Measurements from ENCODE around the gene FAM118A.
"Not testable (repeated sequence)": the region's sequence is repeated elsewhere in the genome, so short reads cannot be mapped to it uniquely, and the experiment has no call there.

FAM118A gene

DNA sequence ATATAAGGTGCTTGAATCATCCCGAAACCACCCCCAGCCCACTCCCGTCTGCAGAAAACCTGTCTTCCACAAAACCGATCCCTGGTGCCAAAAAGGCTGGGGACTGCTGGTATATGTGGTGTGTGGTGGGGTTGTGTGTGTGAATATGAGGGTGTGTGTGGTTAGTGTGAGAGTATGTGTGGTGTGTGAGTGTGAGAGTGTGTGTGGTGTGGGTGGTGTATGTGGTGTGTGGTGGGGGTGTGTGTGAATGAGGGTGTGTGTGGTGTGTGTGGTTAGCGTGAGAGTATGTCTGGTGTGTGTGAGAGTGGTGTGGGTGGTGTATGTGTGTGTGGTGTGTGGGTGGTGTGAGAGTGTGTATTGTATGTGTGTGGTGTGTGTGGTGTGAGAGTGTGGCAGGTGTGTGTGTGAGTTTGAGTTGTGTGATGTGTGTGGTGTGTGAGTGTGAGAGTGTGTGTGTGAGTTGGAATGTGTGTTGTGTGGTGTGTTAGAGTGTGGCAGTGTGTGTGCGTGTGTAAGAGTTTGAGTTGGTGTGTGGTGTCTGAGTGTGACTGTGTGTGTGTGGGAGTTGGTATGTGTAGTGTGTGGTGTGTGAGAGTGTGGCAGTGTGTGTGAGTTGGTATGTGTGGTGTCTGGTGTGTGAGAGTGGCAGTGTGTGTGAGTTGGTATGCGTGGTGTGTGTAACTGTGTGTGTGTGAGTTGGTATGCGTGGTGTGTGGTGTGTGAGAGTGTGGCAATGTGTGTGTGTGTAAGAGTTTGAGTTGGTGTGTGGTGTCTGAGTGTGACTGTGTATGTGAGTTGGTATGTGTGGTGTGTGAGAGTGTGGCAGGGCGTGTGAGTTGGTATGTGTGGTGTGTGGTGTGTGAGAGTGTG lies 18.4 kb upstream of the FAM118A start:
- no peaks in the 10 kb centered on the region for H3K4me1 ChIP-seq
- no peak overlapping the region for H3K4me3 ChIP-seq
- H3K9me3 ChIP-seq = no peaks in the 10 kb centered on the region
- no peaks in the 10 kb centered on the region for H3K27me3 ChIP-seq (ENCODE audit: low read depth)
- no peaks in the 10 kb centered on the region for H3K36me3 ChIP-seq (replicated peaks)
- DNase-seq (ENCODE audit: low spot score in 2 of 2) = no peak
- in situ Hi-C loops (cut with MboI; ENCODE audit: low sequenced_read_pairs) = no loop called here

DNA sequence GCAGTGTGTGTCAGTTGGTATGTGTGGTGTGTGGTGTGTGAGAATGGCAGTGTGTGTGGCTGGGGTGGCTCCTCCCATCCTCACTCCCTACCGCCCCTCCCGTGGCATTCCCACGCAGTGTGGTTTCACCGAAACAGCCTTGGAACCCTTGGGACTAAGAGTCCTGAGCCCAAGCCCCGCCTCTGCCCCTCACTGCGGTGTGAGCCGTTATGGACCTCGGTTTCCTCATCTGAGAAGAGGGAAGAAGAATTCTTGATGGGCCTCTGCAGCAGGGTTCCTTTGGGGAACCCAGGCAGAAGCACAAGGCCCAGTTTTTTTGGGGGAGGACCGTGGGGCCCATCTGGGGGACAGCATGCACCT lies 17.8 kb upstream of the FAM118A start:
- Histone ChIP-seq H3K4me1 (no peaks in the 10 kb centered on the region), H3K27me3 (ENCODE audit: low read depth) (no peaks in the 10 kb centered on the region), H3K4me3 (no peak overlapping the region), H3K36me3 (replicated peaks) (no peaks in the 10 kb centered on the region), H3K9me3 (no peaks in the 10 kb centered on the region)
- DNase-seq (ENCODE audit: low spot score in 2 of 2) = no peak
- in situ Hi-C loops (cut with MboI; ENCODE audit: low sequenced_read_pairs) = no loop called here

DNA sequence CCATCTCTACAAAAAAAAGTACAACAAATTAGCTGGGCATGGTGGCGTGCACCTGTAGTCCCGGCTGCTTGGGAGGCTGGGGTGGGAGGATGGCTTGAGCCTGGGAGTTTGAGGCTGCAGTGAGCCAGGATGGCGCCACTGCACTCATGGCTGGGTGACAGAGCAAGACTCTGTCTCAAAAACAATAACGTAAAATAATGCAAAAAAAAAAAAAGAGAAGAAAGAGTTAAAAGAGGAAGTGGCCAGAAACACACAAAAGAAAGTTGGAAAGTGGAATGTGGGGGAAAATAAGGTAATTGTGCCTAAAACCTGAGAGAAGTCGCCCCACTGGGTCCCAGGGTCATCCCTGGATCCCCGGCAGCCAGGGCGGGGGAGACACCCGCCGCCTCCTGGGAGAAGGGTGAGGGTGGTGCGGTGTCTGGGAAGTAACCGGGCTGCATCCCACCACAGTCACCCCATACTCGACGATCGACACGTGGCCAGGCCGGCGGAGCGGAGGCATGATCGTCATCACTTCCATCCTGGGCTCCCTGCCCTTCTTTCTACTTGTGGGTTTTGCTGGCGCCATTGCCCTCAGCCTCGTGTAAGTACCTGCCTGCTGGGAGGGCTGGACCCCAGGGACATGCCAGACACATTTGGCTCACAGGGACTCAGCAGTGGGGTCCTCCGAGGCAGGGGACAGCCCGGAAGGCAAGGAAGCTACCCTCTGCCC lies 16.8 kb upstream of the FAM118A start:
- H3K36me3 ChIP-seq (replicated peaks) = no peaks in the 10 kb centered on the region
- no peaks in the 10 kb centered on the region for H3K9me3 ChIP-seq
- no peak overlapping the region for H3K4me3 ChIP-seq
- no peaks in the 10 kb centered on the region for H3K4me1 ChIP-seq
- H3K27me3 ChIP-seq (ENCODE audit: low read depth) = no peaks in the 10 kb centered on the region
- in situ Hi-C loops (cut with MboI; ENCODE audit: low sequenced_read_pairs) = no loop called here
- no peak for DNase-seq (ENCODE audit: low spot score in 2 of 2)

DNA sequence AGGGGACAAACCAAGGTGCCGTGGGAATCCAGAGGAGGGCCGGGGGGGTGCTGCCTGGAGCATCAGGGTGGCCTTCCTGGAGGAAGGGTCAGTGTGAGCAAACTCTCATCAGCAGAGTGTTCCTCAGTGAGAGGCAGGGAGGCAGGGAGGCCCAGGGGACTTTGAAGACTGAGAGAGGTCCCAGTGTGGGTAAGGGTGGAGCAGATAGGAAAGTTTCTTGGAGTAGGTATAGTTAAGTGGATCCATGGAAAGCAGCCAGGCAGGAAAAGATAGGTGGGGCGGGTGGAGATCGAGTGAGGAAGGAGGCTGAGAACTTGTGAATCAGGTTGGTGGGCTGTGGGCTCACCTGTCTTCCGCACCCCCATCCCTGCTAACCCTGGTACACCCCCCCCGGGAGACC lies 15.7 kb upstream of the FAM118A start:
- Histone ChIP-seq H3K27me3 (ENCODE audit: low read depth) (no peaks in the 10 kb centered on the region), H3K9me3 (no peaks in the 10 kb centered on the region), H3K4me1 (no peaks in the 10 kb centered on the region), H3K4me3 (no peak overlapping the region), H3K36me3 (replicated peaks) (no peaks in the 10 kb centered on the region)
- in situ Hi-C loops (cut with MboI; ENCODE audit: low sequenced_read_pairs) = no loop called here
- DNase-seq (ENCODE audit: low spot score in 2 of 2) = no peak

DNA sequence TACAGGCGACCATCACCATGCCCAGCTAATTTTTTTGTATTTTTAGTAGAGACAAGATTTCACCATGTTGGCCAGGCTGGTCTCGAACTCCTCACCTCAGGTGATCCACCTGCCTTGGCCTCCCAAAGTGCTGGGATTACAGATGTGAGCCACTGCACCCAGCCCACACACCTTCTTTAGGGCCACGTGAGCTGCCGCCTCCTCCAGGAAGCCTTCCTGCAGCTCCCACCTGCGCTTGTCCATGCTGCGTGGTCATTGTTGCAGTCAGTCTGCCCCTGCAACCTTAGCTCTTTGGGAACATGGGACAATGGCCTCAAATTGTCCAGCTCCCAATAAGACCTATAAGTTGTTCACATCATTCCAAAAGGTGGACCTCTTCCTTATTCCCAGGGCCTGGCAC lies 14.7 kb upstream of the FAM118A start:
- H3K4me1 ChIP-seq; H3K4me3 ChIP-seq; in situ Hi-C loops (cut with MboI; ENCODE audit: low sequenced_read_pairs); H3K36me3 ChIP-seq (replicated peaks); H3K27me3 ChIP-seq (ENCODE audit: low read depth); H3K9me3 ChIP-seq; DNase-seq (ENCODE audit: low spot score in 2 of 2): not testable (repeated sequence)

DNA sequence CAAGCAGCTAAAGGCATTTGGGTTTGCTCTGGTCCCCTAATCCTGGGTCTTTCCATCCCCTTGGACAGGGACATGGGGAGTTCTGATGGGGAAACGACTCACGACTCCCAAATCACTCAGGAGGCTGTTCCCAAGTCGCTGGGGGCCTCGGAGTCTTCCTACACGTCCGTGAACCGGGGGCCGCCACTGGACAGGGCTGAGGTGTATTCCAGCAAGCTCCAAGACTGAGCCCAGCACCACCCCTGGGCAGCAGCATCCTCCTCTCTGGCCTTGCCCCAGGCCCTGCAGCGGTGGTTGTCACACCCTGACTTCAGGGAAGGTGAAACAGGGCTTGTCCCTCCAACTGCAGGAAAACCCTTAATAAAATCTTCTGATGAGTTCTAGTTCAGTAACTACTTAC lies 14.2 kb upstream of the FAM118A start:
- no peak for DNase-seq (ENCODE audit: low spot score in 2 of 2)
- no peaks in the 10 kb centered on the region for H3K9me3 ChIP-seq
- no peaks in the 10 kb centered on the region for H3K27me3 ChIP-seq (ENCODE audit: low read depth)
- no peak overlapping the region for H3K4me3 ChIP-seq
- H3K36me3 ChIP-seq (replicated peaks) = no peaks in the 10 kb centered on the region
- no peaks in the 10 kb centered on the region for H3K4me1 ChIP-seq
- in situ Hi-C loops (cut with MboI; ENCODE audit: low sequenced_read_pairs) = no loop called here

DNA sequence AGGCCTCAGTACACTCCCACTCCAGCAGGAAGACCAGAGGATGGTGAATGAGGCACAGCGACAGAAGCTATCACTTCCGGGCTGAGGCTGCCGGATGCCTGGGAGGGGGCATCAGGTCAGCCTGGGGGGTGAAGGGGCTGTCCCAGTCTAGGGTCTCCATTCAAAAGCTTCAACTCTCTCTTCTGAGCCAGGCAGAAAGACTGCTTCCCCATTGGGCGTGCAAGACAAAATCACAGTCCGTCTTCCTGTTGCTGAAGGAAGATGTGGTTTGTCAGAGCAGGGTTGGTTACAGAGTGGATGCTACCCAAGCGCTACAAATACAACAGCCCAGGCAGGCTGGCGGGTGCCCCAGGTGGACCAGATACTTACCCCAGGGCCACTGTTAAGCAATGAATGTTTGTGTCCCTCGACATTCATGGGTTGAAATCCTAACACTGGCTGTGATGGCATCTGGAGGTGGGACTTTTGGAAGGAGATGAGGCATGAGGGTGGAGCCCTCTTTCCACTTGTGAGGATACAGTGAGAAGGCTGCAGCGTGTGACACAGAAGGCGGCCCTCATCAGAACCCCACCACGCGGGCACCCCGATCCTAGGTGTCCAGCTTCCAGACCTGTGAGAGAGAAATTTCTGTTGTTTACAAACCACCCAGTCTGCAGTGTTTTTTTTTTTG lies 13.0 kb upstream of the FAM118A start:
- in situ Hi-C loops (cut with MboI; ENCODE audit: low sequenced_read_pairs) = no loop called here
- Histone ChIP-seq H3K36me3 (replicated peaks) (no peaks in the 10 kb centered on the region), H3K9me3 (no peaks in the 10 kb centered on the region), H3K4me1 (no peaks in the 10 kb centered on the region), H3K27me3 (ENCODE audit: low read depth) (no peaks in the 10 kb centered on the region), H3K4me3 (no peak overlapping the region)
- no peak for DNase-seq (ENCODE audit: low spot score in 2 of 2)

DNA sequence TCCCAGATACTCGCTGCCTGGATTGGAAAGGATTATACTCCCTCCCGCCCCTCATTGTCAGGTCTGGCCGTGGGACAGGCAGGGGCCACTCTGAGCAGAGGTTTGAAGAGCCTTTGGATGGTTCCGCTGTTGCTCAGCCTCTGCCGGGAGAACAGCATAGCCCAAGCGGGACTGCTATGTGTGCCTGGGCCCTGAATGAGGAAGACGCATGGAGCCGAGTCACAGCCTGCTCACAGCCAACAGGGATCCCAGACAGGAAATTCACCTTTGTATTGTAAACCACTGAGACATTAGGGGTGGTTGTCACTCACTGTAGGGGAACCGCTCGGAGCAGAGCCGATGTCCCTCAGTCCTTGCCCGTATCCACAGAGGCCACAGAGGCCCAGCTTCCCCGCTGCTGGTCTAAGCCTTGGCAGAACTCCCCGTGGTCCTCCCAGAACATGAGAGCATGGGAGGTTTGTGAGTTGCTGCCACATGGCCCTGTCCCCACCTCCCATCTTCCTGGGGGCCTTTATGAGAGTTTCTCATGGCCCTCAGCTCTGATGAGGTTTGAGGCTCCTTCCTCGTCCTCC lies 10.7 kb upstream of the FAM118A start:
- no peak for DNase-seq (ENCODE audit: low spot score in 2 of 2)
- no peaks in the 10 kb centered on the region for H3K27me3 ChIP-seq (ENCODE audit: low read depth)
- no peaks in the 10 kb centered on the region for H3K4me1 ChIP-seq
- no peak overlapping the region for H3K4me3 ChIP-seq
- in situ Hi-C loops (cut with MboI; ENCODE audit: low sequenced_read_pairs) = no loop called here
- no peaks in the 10 kb centered on the region for H3K36me3 ChIP-seq (replicated peaks)
- no peaks in the 10 kb centered on the region for H3K9me3 ChIP-seq

DNA sequence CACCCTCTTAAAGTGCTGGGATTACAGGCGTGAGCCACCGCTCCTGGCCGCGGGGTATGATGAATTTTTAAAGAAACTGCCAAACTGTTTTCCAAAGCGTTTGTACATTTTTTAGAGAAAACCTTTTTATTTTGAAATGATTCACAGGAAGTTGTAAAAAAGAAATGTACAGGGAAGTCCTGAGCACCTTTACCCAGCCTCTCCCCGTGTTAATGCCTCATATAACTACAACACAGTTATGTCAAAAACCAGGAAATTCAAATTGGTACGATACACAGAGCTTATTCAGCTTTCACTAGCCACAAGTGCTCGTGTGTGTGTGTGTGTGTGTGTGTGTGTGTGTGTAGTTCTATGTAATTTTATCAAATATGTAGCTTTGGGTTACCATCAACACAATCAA lies 7.0 kb upstream of the FAM118A start:
- in situ Hi-C loops (cut with MboI; ENCODE audit: low sequenced_read_pairs) = no loop called here
- no peaks in the 10 kb centered on the region for H3K36me3 ChIP-seq (replicated peaks)
- no peaks in the 10 kb centered on the region for H3K9me3 ChIP-seq
- DNase-seq (ENCODE audit: low spot score in 2 of 2) = no peak
- no peaks in the 10 kb centered on the region for H3K4me1 ChIP-seq
- H3K27me3 ChIP-seq (ENCODE audit: low read depth) = no peaks in the 10 kb centered on the region
- no peak overlapping the region for H3K4me3 ChIP-seq

DNA sequence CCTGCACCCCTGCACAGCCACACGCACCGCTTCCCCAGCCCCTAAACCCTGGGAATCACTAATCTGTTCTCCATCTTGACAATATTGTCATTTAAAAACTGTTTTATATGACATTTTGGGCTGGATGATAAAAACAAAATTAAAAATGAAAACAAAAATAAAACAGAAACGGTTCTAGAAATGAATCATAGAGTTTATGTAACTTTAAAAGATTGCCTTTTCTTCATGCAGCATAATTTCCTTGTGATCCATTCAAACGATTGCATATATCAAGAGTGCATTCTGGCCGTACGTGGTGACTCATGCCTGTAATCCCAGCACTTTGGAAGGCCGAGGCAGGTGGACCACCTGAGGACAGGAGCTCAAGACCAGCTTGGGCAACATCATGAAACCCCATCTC lies 6.6 kb upstream of the FAM118A start:
- Histone ChIP-seq H3K9me3 (no peaks in the 10 kb centered on the region), H3K27me3 (ENCODE audit: low read depth) (no peaks in the 10 kb centered on the region), H3K4me1 (no peaks in the 10 kb centered on the region), H3K36me3 (replicated peaks) (no peaks in the 10 kb centered on the region), H3K4me3 (no peak overlapping the region)
- in situ Hi-C loops (cut with MboI; ENCODE audit: low sequenced_read_pairs) = no loop called here
- no peak for DNase-seq (ENCODE audit: low spot score in 2 of 2)

DNA sequence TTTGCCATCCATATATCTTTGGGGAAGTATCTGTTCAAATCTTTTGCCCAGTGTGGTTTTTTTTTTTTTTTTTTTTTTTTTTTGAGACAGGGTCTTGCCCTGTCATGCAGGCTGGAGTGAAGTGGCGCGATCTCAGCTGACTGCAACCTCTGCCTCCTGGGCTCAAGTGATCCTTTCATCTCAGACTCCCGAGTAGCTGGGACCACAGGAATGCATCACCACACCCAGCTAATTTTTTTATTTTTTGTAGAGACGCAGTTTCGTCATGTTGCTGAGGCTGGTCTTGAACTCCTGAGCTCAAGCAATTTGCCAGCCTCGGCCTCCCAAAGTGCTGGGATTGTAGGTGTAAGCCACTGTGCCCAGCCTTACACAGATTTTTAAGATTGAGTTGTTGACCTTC lies 4.8 kb upstream of the FAM118A start:
- no peak for DNase-seq (ENCODE audit: low spot score in 2 of 2)
- Histone ChIP-seq H3K36me3 (replicated peaks) (no peaks in the 10 kb centered on the region), H3K9me3 (no peaks in the 10 kb centered on the region), H3K27me3 (ENCODE audit: low read depth) (no peaks in the 10 kb centered on the region), H3K4me3 (no peak overlapping the region), H3K4me1 (peaks cover 5% of the 10 kb centered on the region)
- in situ Hi-C loops (cut with MboI; ENCODE audit: low sequenced_read_pairs) = no loop called here

DNA sequence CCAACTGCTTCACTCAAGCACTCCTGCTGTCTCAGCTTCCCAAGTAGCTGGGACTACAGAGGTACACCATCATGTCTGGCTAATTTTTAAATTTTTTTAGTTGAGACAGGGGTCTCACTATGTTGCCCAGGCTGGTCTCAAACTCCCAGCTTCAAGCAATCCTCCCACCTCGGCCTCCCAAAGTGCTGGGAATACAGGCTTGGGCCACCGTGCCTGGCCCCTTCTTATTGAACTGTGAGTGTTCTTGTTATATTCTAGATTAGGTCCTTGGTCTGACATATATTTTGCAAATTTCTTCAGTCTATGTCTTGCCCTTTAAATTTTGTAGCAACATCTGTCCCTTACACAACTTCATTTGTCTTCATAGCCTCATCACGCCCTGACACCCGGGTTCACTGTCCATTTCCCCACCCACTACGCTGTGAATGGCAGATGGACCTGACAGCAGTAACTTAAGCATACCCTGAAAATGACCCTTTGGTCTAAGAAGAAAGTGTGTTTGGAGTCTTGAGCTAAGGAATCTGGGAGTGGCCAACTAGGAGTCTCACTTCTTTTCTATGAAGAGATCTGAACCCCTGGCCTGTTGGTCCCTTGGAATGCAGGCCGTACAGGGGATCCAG lies 4.2 kb upstream of the FAM118A start:
- H3K4me3 ChIP-seq = no peak overlapping the region
- no peaks in the 10 kb centered on the region for H3K36me3 ChIP-seq (replicated peaks)
- H3K9me3 ChIP-seq = no peaks in the 10 kb centered on the region
- no peaks in the 10 kb centered on the region for H3K27me3 ChIP-seq (ENCODE audit: low read depth)
- H3K4me1 ChIP-seq = peaks cover 5% of the 10 kb centered on the region
- DNase-seq (ENCODE audit: low spot score in 2 of 2) = no peak
- in situ Hi-C loops (cut with MboI; ENCODE audit: low sequenced_read_pairs) = no loop called here

DNA sequence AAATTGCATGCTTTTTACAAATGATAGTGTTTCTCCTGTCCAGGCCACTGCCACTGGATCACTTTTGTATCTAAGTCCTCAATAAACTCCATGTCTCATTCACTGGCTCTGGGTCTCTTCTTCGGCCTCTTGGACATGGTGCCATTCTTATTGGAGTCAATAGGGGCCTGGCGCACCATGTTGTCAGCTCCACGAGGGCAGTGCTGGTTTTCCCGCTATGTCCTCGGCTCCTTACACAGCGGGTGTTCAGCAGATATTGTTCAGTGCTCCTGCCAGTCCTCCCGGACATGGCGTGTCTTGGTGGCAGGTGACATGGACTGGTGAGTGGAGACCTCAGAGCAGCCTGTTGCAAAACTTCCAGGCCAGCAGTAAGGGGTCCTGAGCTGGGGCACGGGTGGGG lies 3.6 kb upstream of the FAM118A start:
- H3K4me1 ChIP-seq = peaks cover 11% of the 10 kb centered on the region
- H3K27me3 ChIP-seq (ENCODE audit: low read depth) = no peaks in the 10 kb centered on the region
- no peak for DNase-seq (ENCODE audit: low spot score in 2 of 2)
- H3K36me3 ChIP-seq (replicated peaks) = no peaks in the 10 kb centered on the region
- no peak overlapping the region for H3K4me3 ChIP-seq
- H3K9me3 ChIP-seq = no peaks in the 10 kb centered on the region
- in situ Hi-C loops (cut with MboI; ENCODE audit: low sequenced_read_pairs) = no loop called here
